Osteoblast (primary cell): Measurements from ENCODE around the gene AKT3. TPM values are rescaled to one million over a fixed set of nuclear protein-coding genes. Genes with fewer than 3 reads are reported as not detected.

Experiments
- DNase-seq: peaks from one replicate; pipeline ENCODE4 v3.0.0; 2011; ENCODE audit warnings: low spot score, mixed read lengths; ENCODE audit not compliant: insufficient read length; ENCODE audit errors: missing footprints
- H2AFZ ChIP-seq: 2 replicates; pipeline ENCODE4 v1.6.0; 2011; ENCODE audit warnings: mild to moderate bottlenecking, low read length
- H3K27ac ChIP-seq: 2 replicates; pipeline ENCODE4 v1.5.1; 2011; ENCODE audit warnings: mild to moderate bottlenecking, low read depth, low read length, moderate library complexity
- H3K27me3 ChIP-seq: 2 replicates; pipeline ENCODE4 v1.6.0; 2012; ENCODE audit warnings: mild to moderate bottlenecking, control low read depth, inconsistent platforms, low read length, moderate library complexity; ENCODE audit not compliant: insufficient read depth
- H3K36me3 ChIP-seq: 2 replicates; pipeline ENCODE4 v1.5.1; 2011; ENCODE audit warnings: mild to moderate bottlenecking, low read length, control low read depth, moderate library complexity; ENCODE audit not compliant: insufficient read depth
- H3K4me1 ChIP-seq: 2 replicates; pipeline ENCODE4 v1.5.1; 2011; ENCODE audit warnings: mild to moderate bottlenecking, low read length, control low read depth, moderate library complexity; ENCODE audit not compliant: insufficient read depth
- H3K4me2 ChIP-seq: 2 replicates; pipeline ENCODE4 v1.6.0; 2011; ENCODE audit warnings: mild to moderate bottlenecking, low read length; ENCODE audit not compliant: insufficient read depth
- H3K4me3 ChIP-seq: fragments of 200-600 bp; sonication (generic); 3 replicates; pipeline ENCODE4 v1.5.1; 2012; ENCODE audit warnings: mild to moderate bottlenecking, low read length, inconsistent platforms; ENCODE audit not compliant: insufficient read depth
- H3K79me2 ChIP-seq: 2 replicates; pipeline ENCODE4 v1.6.0; 2012; ENCODE audit warnings: mild to moderate bottlenecking, low read length, control low read depth, inconsistent platforms; ENCODE audit not compliant: insufficient read depth
- H3K9me3 ChIP-seq: 2 replicates; pipeline ENCODE4 v1.5.1; 2011; ENCODE audit warnings: low read depth, low read length, control low read depth
- H4K20me1 ChIP-seq: 2 replicates; pipeline ENCODE4 v1.6.0; 2012; ENCODE audit warnings: mild to moderate bottlenecking, low read length, control low read depth; ENCODE audit not compliant: insufficient read depth
- CTCF ChIP-seq: IDR thresholded peaks from 2 replicates; pipeline ENCODE4 v1.5.1; 2011; ENCODE audit warnings: mild to moderate bottlenecking, low read depth, low read length, moderate library complexity; ENCODE audit errors: extremely low read depth
- total RNA-seq: library from RNA; depleted of rRNA; stranded (reverse); fragments of >200 nt; gene quantifications from 2 replicates; pipeline ENCODE4 v1.2.3, GENCODE V29; 2012

AKT3 gene
- total RNA-seq, 1 donor: 38.7 TPM

- no peak for DNase-seq
- Histone ChIP-seq H3K36me3 (no peaks in the 10 kb centered on the region), H3K4me1 (no peaks in the 10 kb centered on the region), H3K4me3 (no peak overlapping the region), H3K79me2 (no peaks in the 10 kb centered on the region), H4K20me1 (no peaks in the 10 kb centered on the region), H3K9me3 (no peaks in the 10 kb centered on the region), H3K27me3 (no peaks in the 10 kb centered on the region), H2AFZ (no peak overlapping the region), H3K27ac (no peak overlapping the region), H3K4me2 (no peak overlapping the region)
- TF ChIP-seq CTCF: no peak
Measured at GRCh38 chr1:243646841-243647240, 203.2 kb downstream of the AKT3 start.

GRCh38 chr1:243645281-243645680 lies 204.8 kb downstream of the AKT3 start:
- no peak for DNase-seq
- Histone ChIP-seq H3K79me2 (no peaks in the 10 kb centered on the region), H3K9me3 (no peaks in the 10 kb centered on the region), H4K20me1 (no peaks in the 10 kb centered on the region), H3K36me3 (peaks cover 3% of the 10 kb centered on the region), H3K4me2 (no peak overlapping the region), H3K27ac (no peak overlapping the region), H3K27me3 (no peaks in the 10 kb centered on the region), H3K4me1 (no peaks in the 10 kb centered on the region), H3K4me3 (no peak overlapping the region), H2AFZ (no peak overlapping the region)
- TF ChIP-seq CTCF: no peak

- peak; percentile 35 for DNase-seq
- TF ChIP-seq CTCF: no peak
- peak overlapping the region; percentile 31 for H3K27ac ChIP-seq
Measured at GRCh38 chr1:243642936-243643335, 207.1 kb downstream of the AKT3 start.

GRCh38 chr1:243639027-243639658 lies 210.9 kb downstream of the AKT3 start:
- Histone ChIP-seq H4K20me1 (no peaks in the 10 kb centered on the region), H3K36me3 (peaks cover 3% of the 10 kb centered on the region), H3K4me3 (no peak overlapping the region), H3K27ac (no peak overlapping the region), H2AFZ (no peak overlapping the region), H3K4me1 (no peaks in the 10 kb centered on the region), H3K4me2 (no peak overlapping the region), H3K9me3 (no peaks in the 10 kb centered on the region), H3K79me2 (no peaks in the 10 kb centered on the region), H3K27me3 (no peaks in the 10 kb centered on the region)
- DNase-seq: no peak
- no peak for TF ChIP-seq CTCF

More at GRCh38 chr1:243642936-243643335, 207.1 kb downstream of the AKT3 start:
- Histone ChIP-seq H3K9me3 (no peaks in the 10 kb centered on the region), H3K36me3 (peaks cover 3% of the 10 kb centered on the region), H3K79me2 (no peaks in the 10 kb centered on the region), H3K4me2 (no peak overlapping the region), H3K4me3 (no peak overlapping the region), H2AFZ (no peak overlapping the region), H4K20me1 (no peaks in the 10 kb centered on the region), H3K4me1 (no peaks in the 10 kb centered on the region), H3K27me3 (no peaks in the 10 kb centered on the region)
